HG03575 (cell line): ENCODE results near the gene KCNT1.

Experiments used
- ATAC-seq: cut with Tn5 transposase; IDR thresholded peaks from one replicate; pipeline ENCODE4 v1.9.1; 2021; ENCODE audit not compliant: unreplicated experiment, insufficient number of reproducible peaks, low FRiP score; ENCODE audit errors: extremely low read depth

The KCNT1 gene

DNA sequence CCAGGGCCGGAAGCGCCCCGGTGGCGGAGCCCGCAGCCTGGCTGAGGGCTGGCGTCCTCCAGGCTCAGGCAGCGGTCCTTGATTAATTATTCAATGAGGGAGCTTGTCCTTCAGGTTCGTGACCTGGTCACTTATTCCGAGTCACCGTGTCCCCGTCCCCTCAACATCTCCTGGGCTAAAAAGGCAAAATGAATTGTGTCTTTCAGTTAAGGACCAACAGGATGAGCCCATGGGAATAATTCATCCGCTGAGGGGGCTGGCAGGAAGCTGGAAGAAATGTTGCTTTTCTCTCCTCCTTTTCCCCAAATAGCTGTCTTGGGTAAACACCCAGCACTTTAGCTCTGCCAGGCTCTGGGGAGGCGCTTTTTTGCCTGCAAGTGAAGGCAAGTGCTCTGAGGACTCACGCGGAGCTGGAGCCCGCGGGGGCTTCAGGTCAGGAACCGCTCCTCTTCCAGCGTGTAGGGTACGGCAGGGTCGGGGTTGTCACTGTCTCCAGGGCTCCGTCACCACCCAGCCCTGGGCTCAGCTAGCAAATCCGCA, 13.1 kb downstream of the KCNT1 start:
- no peak for ATAC-seq

DNA sequence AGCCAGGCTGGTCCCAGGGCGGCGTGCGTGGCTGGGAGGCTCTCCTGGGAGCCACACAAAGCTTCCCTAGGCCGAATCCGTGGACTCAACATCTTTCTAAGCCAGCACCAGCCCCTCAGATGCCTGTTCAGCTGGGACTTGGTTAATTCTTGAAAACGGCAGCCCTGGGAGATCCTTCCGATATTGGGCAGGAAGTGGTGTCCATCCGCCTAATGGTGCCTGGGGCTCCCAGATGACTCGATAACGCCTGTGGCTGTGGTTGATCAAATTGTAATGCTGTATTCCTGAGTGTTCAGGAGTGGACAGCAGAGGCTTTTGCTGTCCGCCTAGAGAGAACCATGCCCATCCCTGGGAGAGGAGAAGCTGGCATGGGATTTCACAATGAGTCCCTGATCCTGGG, 14.1 kb downstream of the KCNT1 start:
- no peak for ATAC-seq

DNA sequence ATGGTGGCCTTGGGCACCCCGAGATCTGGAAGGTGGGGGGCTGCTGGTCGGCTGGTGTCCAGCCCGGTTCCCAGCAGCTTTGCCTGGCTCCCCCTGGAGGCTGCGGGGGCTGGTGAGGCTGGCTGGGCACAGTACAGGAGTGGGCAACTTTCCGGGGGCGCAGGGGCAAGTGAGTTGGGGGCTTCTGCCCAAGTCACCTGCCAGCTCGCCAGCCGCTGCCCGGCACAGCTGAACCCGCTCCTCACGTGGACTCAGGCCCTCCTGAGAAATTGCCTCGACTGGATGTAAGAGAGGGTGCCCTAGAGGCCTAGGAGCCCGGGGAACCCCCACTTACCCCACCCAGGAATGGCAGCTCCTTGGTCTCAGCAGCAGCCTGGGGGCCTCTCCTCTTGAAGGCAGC, 15.4 kb downstream of the KCNT1 start:
- no peak for ATAC-seq

DNA sequence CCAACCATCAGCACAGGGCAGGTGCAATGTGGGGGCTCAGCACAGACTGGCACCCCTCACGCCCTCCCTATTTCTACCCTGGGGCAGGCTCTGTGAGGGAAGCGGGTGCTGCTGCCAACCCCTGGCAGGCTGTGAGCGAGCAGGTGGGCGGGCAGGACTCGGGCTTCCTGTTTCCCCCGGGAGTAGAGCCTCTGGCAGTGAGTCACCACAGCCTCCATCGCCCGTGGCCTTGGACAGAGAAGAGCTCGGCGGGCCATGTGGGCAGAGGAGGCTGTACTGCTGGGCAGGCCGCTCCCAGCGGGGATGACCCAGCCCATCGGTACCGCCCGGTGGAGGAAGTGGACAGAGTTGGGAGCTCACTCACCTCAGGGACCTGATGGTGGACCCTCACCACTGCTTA, 16.6 kb downstream of the KCNT1 start:
- ATAC-seq, result no peak

DNA sequence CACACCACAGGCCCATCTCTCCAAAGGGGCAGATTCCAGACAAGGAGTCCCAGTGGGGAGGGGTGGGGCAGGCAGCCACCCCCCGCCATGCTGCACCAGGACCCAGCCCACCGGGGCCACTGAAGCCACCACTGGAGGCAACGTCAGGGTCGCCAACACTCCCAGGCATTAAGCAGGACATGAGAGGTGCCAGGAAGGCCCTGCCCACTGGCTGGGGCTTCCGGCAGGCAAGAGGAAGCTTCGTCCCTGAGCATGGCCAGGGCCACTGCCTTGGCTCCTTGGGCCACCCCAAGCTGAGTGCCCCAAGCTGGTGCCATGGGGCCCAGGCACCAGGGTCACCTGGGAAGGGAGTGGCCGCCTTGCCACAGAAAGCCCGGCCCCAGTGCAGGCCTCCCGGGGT, 17.5 kb downstream of the KCNT1 start:
- ATAC-seq, result no peak

DNA sequence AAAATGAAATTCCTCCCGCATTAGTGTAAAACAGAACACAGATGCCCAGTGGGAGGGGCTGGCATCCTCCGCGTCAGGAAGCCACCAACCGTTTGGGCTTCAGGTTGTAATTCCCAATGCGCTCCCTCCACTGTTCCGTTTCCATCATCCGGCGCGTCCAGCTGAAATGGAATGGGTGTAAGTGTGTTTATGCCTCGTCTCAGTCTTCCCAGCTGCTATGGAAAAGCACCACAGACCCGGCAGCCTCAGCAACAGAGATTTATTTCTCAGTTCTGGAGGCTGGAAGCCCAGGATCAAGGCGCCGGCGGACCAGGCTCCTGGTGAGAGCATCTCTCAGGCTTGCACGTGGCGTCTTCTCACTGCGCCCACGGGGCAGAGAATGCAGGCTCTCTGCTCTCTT, 20.4 kb downstream of the KCNT1 start:
- no peak for ATAC-seq

DNA sequence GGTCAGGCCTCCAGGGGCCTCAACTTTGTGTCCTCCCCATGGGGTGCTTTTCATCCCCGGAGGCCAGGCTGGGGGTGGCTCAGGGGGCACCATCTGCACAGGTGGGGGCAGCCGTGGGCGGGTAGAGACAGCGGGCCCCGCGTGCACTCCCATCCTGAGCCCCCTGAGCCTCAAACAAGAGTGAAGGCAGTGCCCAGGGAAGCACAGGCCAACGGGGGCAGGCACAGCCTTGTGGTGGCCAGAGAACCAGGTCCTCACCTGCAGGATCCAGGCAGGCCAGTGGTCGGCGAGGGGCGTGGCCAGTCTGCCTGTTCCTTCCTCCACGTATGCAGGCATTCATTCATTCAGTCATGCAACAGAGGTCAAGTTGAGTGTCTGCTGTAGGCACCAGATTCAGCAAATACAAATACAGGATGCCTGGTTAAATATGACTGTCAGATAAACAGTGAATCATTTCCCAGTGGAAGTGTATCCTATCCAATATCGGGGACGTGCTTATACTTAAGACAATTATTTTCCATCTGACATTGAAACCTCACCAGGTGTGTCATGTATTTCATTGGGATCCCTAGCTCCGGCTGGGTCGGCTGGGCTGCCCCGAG, 22.3 kb downstream of the KCNT1 start:
- no peak for ATAC-seq

DNA sequence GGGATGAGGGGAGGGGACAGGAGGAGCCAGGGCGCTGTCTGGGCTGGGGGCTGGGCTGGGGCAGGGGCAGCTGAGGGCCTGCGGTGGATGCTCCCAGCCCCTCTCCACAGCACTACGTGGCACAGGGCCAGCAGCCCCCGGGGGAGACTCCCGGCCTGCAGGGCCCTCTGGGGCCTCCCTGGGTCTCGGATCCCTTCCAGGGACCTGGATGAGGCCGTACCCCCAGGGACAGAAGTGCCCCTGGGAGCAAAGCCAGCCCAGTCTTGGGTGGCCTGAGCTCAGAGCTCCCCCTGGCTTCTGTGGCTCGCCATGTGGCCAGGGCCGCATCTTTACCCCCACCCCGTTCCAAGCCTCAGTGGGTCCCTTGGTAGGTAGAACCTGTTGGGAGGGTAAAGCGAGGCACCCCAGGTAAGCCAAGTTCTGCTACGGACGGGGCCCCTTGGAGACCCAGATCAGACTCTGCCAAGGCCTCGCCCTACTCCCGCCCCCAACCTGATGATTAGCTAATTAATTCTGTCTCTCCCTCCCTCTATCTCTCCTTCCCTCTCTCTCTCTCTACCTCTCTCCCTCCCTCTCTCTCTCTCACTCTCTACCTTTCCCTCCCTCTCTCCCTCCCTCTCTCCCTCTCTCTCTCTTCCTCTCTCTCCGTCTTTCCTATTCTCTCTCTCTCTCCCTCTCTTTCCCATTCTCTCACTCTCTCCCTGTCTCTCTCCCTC, 24.3 kb downstream of the KCNT1 start:
- no peak for ATAC-seq

DNA sequence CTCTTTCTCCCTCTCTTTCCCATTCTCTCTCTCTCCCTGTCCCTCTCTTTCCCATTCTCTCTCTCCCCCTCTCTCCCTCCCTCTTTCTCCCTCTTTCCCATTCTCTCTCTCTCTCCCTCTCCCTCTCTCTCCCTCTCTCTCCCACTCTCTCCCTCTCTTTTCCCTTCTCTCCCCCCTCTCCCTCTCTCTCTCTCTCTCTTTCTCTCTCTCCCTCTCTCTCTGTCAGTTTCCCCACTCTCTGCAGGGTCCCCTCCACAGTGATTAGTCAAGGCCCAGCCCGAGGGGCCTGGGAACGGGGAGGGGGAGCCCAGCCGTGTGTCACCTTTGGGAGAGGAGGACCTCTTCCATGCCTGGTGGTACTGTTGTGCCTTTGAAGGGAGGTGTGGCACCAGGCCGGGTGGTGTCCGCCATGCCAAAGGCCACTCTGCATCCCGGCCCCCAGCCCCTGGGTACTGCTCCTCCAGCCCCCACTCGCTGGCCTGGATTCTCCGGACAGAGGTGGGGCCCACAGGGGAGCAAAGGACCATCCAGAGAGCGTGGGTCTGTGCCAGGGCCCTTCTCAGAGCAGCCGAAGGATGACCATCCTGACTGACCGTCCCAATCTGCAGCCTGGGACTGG, 25.4 kb downstream of the KCNT1 start:
- ATAC-seq, result no peak

DNA sequence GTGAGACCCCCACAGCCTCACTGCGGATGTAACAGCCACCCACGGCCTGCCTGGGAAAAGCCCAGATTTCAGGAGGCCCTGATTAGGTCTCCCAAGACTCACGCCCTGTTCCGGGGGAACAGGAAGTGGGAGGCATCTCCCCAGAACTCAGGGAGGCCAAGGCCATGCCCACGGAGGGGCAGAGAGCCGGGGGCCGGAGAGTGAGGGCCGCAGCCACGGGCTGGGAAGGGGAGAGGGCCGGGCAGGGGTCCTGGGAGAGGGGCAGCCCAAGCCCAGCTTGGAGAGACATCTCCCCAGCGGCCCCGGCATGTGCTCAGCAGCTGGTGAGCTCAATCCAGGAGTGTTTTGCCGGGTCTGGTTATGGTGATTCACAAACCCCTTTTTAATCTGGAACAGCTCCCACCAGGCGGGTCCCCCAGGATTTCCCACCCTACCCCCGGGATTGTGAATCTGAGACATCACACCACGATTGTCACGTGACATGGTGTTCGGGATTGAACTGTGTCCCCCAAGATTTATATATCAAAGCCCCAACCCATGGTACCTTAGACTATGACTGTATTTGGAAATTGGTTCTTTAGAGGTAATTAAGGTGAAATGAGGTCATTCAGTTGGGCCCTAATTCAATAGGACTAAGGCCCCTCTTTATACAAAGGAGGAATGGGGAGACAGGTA, 26.6 kb downstream of the KCNT1 start:
- ATAC-seq, result no peak

DNA sequence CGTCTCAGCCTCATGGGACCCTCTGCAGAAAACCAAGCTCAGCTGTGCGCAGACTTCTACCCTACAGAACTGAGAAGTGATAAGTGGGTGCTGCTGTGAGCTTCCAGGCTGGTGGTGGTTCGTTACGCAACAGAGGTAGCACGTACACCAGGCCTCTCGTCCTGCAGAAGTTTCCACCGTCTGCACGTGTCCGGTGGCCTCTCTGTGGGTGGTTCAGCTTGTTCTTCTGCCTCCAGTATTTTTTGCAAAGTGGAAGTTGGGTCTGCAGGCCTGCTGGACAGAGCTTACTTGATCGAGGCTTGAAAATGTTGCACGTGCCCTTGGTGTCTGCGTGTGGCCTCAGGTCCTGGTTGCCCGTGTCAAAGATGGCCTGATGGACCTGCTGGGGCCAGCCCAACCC, 27.5 kb downstream of the KCNT1 start:
- no peak for ATAC-seq

DNA sequence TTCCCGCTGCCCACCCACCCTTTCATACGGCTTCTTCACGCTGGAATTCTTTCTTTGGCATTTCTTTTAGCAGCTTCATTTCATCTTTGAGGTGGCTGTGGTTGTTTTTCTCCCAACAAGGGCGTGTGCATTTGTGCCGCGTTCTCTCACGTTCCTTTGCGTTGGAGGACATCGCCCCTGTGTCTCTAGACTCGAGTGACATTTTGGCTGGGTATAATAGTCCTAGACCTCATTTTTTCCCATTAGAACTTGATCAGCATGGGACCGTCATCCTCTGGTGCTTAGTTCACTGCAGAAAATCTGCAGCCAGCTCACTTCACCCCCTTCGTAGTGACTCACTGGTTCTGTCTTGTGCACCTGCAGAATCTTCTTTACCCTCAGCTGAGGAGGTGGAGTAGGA, 29.5 kb downstream of the KCNT1 start:
- no peak for ATAC-seq

DNA sequence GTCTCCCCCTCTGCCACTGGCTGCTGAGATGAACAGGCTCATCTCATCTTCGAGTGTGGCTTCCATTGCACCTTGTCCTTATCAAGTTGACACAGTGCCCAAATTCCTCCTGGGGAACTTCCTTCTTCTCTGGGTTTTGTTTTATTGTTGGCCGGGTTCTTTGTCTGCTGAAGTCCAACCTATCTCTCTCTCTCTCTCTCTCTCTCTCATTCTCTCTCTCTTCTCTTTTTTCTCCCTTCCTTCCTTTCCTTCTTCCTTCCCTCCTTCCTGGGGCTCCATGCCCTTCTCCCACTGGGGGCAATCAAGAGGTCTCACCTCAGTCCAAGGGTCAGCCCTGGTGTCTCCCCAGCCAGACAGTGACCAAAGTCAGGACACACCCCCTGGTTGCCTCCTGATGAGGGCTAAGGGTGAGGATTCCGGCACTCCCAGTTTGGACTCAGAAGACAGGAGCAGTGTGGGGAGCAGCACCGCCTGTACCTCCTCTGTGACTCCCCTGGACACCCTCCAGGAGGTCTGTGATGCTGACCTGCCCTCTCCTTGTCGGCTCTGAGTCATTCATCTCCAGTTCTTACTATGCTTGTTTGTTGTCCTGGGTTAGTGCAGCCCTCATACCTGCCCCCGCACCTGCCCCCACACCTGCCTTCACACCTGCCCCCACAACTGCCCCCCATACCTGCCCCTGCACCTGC, 30.7 kb downstream of the KCNT1 start:
- no peak for ATAC-seq

DNA sequence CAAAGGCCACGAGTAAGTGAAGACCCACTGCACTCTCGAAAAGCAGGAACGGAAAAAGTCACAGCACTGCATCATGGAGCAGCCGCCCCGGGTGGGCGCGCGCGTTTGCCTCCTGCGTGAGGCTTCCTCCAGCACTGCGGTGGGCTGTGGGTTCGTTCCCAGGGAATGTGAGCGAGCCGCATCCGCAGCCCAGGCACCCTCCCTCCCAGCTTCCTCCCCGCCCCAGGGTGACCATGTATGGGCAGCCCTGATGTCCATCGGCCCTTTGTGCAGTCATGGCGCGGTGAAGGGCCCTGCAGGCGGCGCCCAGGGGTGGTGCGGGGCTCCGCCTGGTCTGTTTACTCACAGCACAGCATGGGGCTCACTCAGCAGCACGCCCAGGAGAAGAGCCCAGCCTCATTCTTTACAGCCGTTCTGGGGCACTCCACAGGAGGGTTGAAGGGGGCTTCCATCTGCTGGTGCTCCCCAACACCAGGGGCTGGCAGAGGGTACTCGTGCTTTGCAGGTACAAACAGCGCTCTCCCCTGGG, 32.7 kb downstream of the KCNT1 start:
- no peak for ATAC-seq

DNA sequence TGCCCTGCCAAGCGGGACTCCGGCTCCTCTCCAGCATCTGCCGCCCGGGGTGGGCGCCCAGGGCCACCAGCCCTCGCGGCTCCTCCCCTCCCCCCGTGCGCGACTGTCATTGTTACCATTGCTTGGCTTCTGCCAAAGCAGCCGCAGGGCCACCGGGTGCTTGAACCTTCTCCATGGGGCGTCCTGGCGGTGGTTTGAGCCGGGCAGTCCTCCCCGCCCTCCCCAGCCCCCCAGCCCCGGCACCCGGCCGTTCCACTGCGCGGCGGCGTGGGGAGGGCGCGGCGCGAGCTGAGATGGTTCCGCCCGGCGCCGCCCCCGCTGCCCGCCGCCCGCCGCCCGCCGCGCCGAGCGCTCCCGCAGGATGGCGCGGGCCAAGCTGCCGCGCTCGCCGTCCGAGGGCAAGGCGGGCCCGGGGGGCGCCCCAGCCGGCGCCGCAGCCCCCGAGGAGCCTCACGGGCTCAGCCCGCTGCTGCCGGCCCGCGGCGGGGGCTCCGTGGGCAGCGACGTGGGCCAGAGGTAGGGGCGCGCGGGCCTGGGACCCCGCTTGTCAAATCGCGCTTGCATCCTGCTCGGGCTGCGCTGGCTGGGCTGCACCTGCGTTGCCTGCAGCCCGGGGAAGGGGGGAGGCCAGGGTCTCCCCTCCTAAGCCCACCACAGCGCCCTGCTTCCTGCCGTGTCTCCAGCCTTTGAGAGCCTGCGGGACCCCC, 34.4 kb downstream of the KCNT1 start:
- ATAC-seq, result no peak

DNA sequence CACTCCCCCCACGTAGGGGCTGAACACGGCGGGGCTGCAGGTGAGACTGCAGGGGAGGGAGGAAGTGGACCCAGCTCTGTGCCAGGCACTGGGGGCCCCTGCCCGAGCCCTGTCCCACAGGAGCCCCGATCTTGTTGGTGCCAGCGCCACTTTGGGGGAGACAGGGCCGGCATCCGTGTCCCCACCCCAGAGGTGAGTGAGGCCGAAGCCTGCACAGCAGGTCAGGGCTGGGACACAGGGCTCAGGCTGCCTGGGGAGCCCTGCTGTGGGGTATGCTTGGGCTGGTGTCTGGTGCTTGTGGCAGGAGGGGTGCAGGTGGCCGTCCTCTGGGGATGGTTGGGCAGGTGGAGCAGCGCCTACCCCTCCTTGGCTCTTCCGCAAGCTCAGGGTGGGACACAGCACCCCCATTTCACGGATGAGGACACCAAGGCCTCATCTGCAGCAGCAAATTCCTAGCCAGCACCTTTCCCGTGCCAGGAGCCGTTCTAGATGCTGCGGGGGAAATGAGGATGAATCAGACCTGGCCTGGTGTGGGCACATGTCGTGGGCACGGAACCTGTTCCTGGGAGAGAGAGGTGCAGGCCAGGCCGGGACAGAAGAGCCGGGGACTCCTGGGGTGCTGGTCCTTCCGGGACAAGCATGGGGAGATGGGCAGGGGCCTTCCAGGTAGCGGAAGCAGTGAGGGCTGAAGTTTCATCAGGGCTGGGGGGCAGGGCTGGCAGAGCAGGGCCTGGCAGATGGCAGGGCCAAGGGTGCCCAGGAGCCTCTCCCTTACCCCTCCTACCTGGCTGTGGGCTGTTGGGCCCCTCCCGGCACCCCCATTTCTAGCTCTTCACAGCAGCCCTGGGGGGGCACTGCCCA, 35.2 kb downstream of the KCNT1 start:
- no peak for ATAC-seq

DNA sequence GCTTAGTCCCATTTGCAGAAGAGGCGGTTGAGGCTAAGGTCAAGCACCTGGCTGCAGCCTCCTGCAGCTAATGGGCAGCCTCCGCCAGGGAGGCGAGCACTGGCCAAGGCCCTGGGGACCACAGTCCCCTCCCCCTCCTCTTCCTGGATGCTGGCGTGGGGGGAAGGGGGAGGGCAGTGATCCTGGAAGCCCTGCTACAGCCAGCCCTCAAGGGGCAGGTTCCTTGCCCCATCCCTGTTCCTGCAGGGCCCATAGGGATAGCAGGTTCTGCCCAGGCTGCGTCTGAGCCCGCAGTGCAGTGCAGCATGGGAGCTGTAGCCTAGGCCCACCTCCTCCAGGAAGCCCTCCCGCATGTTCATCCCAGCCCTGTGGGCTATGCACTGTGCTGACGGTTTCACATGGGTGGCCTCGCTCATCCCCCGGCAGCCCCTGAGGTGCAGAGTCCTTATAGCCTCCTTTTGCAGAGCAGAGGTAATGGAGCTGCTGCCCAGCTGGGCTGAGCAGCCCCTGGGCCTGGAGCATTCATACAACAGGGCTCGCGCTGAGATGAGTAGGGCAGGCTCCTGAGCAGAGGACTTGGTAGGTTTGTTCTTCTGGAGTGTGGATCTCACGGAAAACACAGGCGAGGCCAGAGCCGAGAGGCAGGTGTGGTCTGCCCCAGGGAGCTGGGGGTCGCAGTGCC, 36.0 kb downstream of the KCNT1 start:
- ATAC-seq, result no peak
